GM18867 (cell line): ENCODE results near the gene KLK12.
"Not testable (repeated sequence)": the region's sequence is repeated elsewhere in the genome, so short reads cannot be mapped to it uniquely, and the experiment has no call there.

Source experiments
- ATAC-seq: cut with Tn5 transposase; IDR thresholded peaks from one replicate; pipeline ENCODE4 v1.9.1; 2021; ENCODE audit warnings: mild to moderate bottlenecking, moderate library complexity; ENCODE audit not compliant: unreplicated experiment

KLK12 gene

GRCh38 chr19:51016798-51017683, 17.8 kb downstream of the KLK12 start:
- no peak for ATAC-seq

- no peak for ATAC-seq
Measured at GRCh38 chr19:51015691-51016267, 19.0 kb downstream of the KLK12 start.

GRCh38 chr19:51014242-51014641, 20.6 kb downstream of the KLK12 start:
- ATAC-seq, result no peak

- ATAC-seq, result no peak
Measured at GRCh38 chr19:51012661-51013190, 22.1 kb downstream of the KLK12 start.

GRCh38 chr19:51010066-51010795, 24.6 kb downstream of the KLK12 start:
- no peak for ATAC-seq

- ATAC-seq, result no peak
Measured at GRCh38 chr19:51009061-51009891, 25.5 kb downstream of the KLK12 start.

- ATAC-seq, result no peak
Measured at GRCh38 chr19:51007488-51007887, 27.3 kb downstream of the KLK12 start.

GRCh38 chr19:51006406-51006805, 28.4 kb downstream of the KLK12 start:
- ATAC-seq, result no peak

GRCh38 chr19:51005248-51005647, 29.6 kb downstream of the KLK12 start:
- ATAC-seq, result no peak

GRCh38 chr19:51003316-51003715, 31.5 kb downstream of the KLK12 start:
- ATAC-seq, result no peak

GRCh38 chr19:51002542-51003311, 32.1 kb downstream of the KLK12 start:
- ATAC-seq, result no peak

- ATAC-seq, result no peak
Measured at GRCh38 chr19:51002089-51002532, 32.7 kb downstream of the KLK12 start.

- ATAC-seq, result no peak
Measured at GRCh38 chr19:51001515-51001914, 33.3 kb downstream of the KLK12 start, which contains the start of gene KLK8. Gene KLK8, minus strand, starts transcription at chr19:51001604. Its CDS starts 437 bp downstream, at chr19:51001167.

- ATAC-seq, result no peak
Measured at GRCh38 chr19:51000981-51001380, 33.8 kb downstream of the KLK12 start.

GRCh38 chr19:51000426-51000825, 34.4 kb downstream of the KLK12 start:
- ATAC-seq, result no peak

- no peak for ATAC-seq
Measured at GRCh38 chr19:50998686-50999085, 36.1 kb downstream of the KLK12 start.

GRCh38 chr19:50998061-50998460, 36.7 kb downstream of the KLK12 start:
- no peak for ATAC-seq

GRCh38 chr19:50994129-50994528, 40.7 kb downstream of the KLK12 start:
- no peak for ATAC-seq

GRCh38 chr19:50992666-50993035, 42.2 kb downstream of the KLK12 start:
- no peak for ATAC-seq

- not testable (repeated sequence) for ATAC-seq
Measured at GRCh38 chr19:50984416-50984815, 50.4 kb downstream of the KLK12 start.
